Measurements from ENCODE around the gene RAB6A. TPM values are rescaled to one million over a fixed set of nuclear protein-coding genes. Genes with fewer than 3 reads are reported as not detected.

The RAB6A gene
- total RNA-seq, 4 donors from 2014 or later: 96.9 to 145 (median 118) TPM

DNA sequence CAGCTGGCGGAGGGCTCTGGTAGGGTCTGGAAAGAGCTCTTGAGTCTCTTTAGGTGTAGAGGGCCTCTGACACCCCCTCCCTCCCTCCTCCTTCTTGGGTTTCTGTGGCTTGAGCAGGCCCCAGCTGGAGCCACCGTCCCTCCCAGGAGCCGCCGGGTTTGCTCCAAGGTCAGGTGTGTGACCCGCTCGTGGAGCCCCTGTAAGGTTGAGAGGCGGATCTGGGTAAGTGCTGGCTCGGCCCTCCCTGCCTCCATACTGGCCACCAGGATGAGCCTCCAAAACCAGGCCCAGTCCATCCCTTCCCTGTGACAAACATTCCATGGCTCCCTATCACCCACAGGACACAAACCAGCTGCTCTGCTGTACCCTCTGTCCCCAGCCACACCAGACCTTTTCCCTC is 105.2 kb downstream of the RAB6A start:
- TF ChIP-seq, protein P1, sequence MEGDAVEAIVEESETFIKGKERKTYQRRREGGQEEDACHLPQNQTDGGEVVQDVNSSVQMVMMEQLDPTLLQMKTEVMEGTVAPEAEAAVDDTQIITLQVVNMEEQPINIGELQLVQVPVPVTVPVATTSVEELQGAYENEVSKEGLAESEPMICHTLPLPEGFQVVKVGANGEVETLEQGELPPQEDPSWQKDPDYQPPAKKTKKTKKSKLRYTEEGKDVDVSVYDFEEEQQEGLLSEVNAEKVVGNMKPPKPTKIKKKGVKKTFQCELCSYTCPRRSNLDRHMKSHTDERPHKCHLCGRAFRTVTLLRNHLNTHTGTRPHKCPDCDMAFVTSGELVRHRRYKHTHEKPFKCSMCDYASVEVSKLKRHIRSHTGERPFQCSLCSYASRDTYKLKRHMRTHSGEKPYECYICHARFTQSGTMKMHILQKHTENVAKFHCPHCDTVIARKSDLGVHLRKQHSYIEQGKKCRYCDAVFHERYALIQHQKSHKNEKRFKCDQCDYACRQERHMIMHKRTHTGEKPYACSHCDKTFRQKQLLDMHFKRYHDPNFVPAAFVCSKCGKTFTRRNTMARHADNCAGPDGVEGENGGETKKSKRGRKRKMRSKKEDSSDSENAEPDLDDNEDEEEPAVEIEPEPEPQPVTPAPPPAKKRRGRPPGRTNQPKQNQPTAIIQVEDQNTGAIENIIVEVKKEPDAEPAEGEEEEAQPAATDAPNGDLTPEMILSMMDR (IDR thresholded peaks at IDR 0.05; ENCODE audit: low read depth): no peak

- TF ChIP-seq, protein P1 (IDR thresholded peaks at IDR 0.05; ENCODE audit: low read depth): no peak
Measured at GRCh38 chr11:73654482-73655021, 106.3 kb downstream of the RAB6A start.

- TF ChIP-seq, protein P1 (IDR thresholded peaks at IDR 0.05; ENCODE audit: low read depth): no peak
Measured at GRCh38 chr11:73653996-73654395, 106.9 kb downstream of the RAB6A start.

- TF ChIP-seq, protein P1 (IDR thresholded peaks at IDR 0.05; ENCODE audit: low read depth): no peak
Measured at GRCh38 chr11:73652856-73653559, 107.9 kb downstream of the RAB6A start.

- TF ChIP-seq, protein P1 (IDR thresholded peaks at IDR 0.05; ENCODE audit: low read depth): no peak
Measured at GRCh38 chr11:73652046-73652730, 108.7 kb downstream of the RAB6A start.

- TF ChIP-seq, protein P1 (IDR thresholded peaks at IDR 0.05; ENCODE audit: low read depth): no peak
Measured at GRCh38 chr11:73651661-73652045, 109.2 kb downstream of the RAB6A start.

- TF ChIP-seq, protein P1 (IDR thresholded peaks at IDR 0.05; ENCODE audit: low read depth): no peak
Measured at GRCh38 chr11:73651252-73651651, 109.6 kb downstream of the RAB6A start.

Data from subcutaneous adipose tissue (tissue), 4 donors.